ENCODE measurements around the gene SLC25A41. TPM values are rescaled to one million over a fixed set of nuclear protein-coding genes. Genes with fewer than 3 reads are reported as not detected.

Gene SLC25A41
- total and polyA plus RNA-seq, 2 of the 8 experiments (the other 6 are each of a cell fraction or from before 2014, with no cell fraction given): 0.50 TPM; not detected in 1

- no peak for TF ChIP-seq GABPA (IDR thresholded peaks at IDR 0.05; ENCODE audit: borderline replicate concordance, insufficient read depth, low read length)
- TF ChIP-seq CHD1 (IDR thresholded peaks at IDR 0.05; ENCODE audit: low read depth, low read length): no peak
- TF ChIP-seq ZNF274 (IDR thresholded peaks at IDR 0.05; ENCODE audit: borderline replicate concordance, extremely low read depth, low read length): no peak
- TF ChIP-seq NRF1 (IDR thresholded peaks at IDR 0.05; ENCODE audit: low read depth, low read length): no peak
Observed at GRCh38 chr19:6427131-6427530, 6.4 kb downstream of the SLC25A41 start (continued).

All from H1 (cell line).